PC-3 (cell line): ENCODE data around the gene KDM5B. TPM values are rescaled to one million over a fixed set of nuclear protein-coding genes. Genes with fewer than 3 reads are reported as not detected.

Source experiments
- ATAC-seq: fragments of 200-7000 bp; cut with Tn5 transposase; 2 replicates; pipeline ENCODE4 v1.9.1; 2020; ENCODE audit warnings: mild to moderate bottlenecking, moderate library complexity
- BruUV-seq: library from RNA; stranded (reverse); fragments of 400-500 nt; replicated peaks from 2 replicates; lab custom pipeline; 2021; lab: Mats Ljungman, UMichigan
- CTCF ChIA-PET: fragments of 300-600 bp; sonication (Branson Sonifier 250); formaldehyde crosslinking; loops from one replicate; lab custom pipeline; 2022; ENCODE audit warnings: antibody characterized with exemption; lab: Charles Lee
- POLR2A ChIA-PET: fragments of 300-600 bp; sonication (Branson Sonifier 250); formaldehyde crosslinking; loops from one replicate; lab custom pipeline; 2022; ENCODE audit warnings: antibody characterized with exemption; ENCODE audit not compliant: unreplicated experiment; lab: Charles Lee
- DNase-seq: peaks from one replicate; pipeline ENCODE4 v3.0.0-alpha.2; 2015
- H2AFZ ChIP-seq: fragments of 300-600 bp; sonication (generic); 2 replicates; pipeline ENCODE4 v1.6.0; 2016; ENCODE audit warnings: antibody characterized with exemption, low read length
- H3F3A ChIP-seq: fragments of 300-600 bp; sonication (generic); one replicate; pipeline ENCODE4 v1.6.0; 2017; ENCODE audit warnings: antibody characterized with exemption, low read length, control low read depth, mild to moderate bottlenecking; ENCODE audit not compliant: unreplicated experiment
- H3K27ac ChIP-seq: fragments of 300-600 bp; sonication (generic); 2 replicates; pipeline ENCODE4 v1.5.1; 2016; ENCODE audit warnings: mild to moderate bottlenecking, low read length
- H3K27me3 ChIP-seq: fragments of 300-600 bp; sonication (generic); 2 replicates; pipeline ENCODE4 v1.6.1; 2016; ENCODE audit warnings: low read length, mixed read lengths
- H3K36me3 ChIP-seq: fragments of 300-600 bp; sonication (generic); 2 replicates; pipeline ENCODE4 v1.6.1; 2016; ENCODE audit warnings: low read depth, mixed run types, low read length, mixed read lengths
- H3K4me1 ChIP-seq: fragments of 300-600 bp; sonication (generic); 2 replicates; pipeline ENCODE4 v1.5.1; 2016; ENCODE audit warnings: low read length; ENCODE audit not compliant: insufficient read depth
- H3K4me2 ChIP-seq: fragments of 300-600 bp; sonication (generic); 2 replicates; pipeline ENCODE4 v1.6.0; 2016; ENCODE audit warnings: low read length
- H3K4me3 ChIP-seq: fragments of 300-600 bp; sonication (generic); 2 replicates; pipeline ENCODE4 v1.5.1; 2016; ENCODE audit warnings: mild to moderate bottlenecking, low read length, mixed read lengths
- H3K79me2 ChIP-seq: fragments of 300-600 bp; sonication (generic); 2 replicates; pipeline ENCODE4 v1.6.1; 2017; ENCODE audit warnings: low read length, mixed read lengths
- H3K9ac ChIP-seq: fragments of 300-600 bp; sonication (generic); 2 replicates; pipeline ENCODE4 v1.6.0; 2016; ENCODE audit warnings: mild to moderate bottlenecking, low read length
- H3K9me2 ChIP-seq: fragments of 300-600 bp; sonication (generic); replicated peaks from 2 replicates; pipeline ENCODE4 v1.6.1; 2016; ENCODE audit warnings: mixed run types, low read length, mixed read lengths
- H3K9me3 ChIP-seq: fragments of 300-600 bp; sonication (generic); 2 replicates; pipeline ENCODE4 v1.6.1; 2016; ENCODE audit warnings: low read length, mixed read lengths
- H4K20me1 ChIP-seq: fragments of 300-600 bp; sonication (generic); 2 replicates; pipeline ENCODE4 v1.6.1; 2016; ENCODE audit warnings: low read length, mixed read lengths
- EZH2 ChIP-seq: fragments of 300-600 bp; sonication (generic); IDR thresholded peaks from one replicate; pipeline ENCODE4 v1.6.1; 2017; ENCODE audit warnings: antibody characterized with exemption, mild to moderate bottlenecking, low read length; ENCODE audit not compliant: unreplicated experiment
- EZH2phosphoT487 ChIP-seq: fragments of 300-600 bp; sonication (generic); IDR thresholded peaks from 2 replicates; pipeline ENCODE4 v1.6.1; 2018; ENCODE audit warnings: mild to moderate bottlenecking, antibody characterized with exemption, low read length, borderline replicate concordance
- intact Hi-C: fragments of 100-400 bp; cut with micrococcal nuclease; formaldehyde crosslinking; loops from 2 replicates; pipeline ENCODE4 v1.9.0; 2023
- total RNA-seq: library from RNA; depleted of rRNA; stranded (reverse); fragments of >200 nt; gene quantifications from 2 replicates; pipeline ENCODE4 v1.2.3, GENCODE V29; 2014
- TF ChIP-seq, protein P1 (sequence below): fragments of 300-600 bp; sonication (generic); conservative IDR thresholded peaks from 2 replicates; pipeline ENCODE4 v1.5.1; 2017; ENCODE audit warnings: antibody characterized with exemption, low read depth, mild to moderate bottlenecking, low read length

The KDM5B gene
- total RNA-seq, 1 experiment from 2014 or later: 41.4 TPM

DNA sequence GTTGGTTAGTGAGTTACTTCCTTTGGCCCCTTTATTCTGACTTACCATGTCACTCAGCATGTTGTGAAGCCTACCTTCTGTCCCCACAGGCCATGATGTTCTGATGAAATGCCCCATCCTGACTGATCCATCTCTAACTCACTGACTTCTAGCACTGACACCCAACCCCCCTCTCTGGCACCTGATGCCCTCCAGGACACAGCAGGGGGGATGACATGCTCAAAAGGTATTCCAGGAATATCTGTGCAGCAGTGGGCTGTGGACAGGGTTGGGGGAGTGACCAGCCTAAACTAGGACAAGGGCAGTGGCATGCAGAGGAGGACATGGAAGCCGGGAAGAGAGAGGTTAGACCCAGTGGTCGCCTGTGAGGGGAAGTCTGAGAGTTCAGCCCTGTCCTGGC lies 123.5 kb downstream of the KDM5B start:
- Histone ChIP-seq H3K9ac (no peak overlapping the region), H3K4me1 (no peaks in the 10 kb centered on the region), H3K27me3 (peaks cover 27% of the 10 kb centered on the region; the same call in 1 of the 2 replicates), H3K36me3 (no peaks in the 10 kb centered on the region), H3K4me3 (no peak overlapping the region), H2AFZ (no peak overlapping the region), H3K9me2 (no peaks in the 10 kb centered on the region), H3K9me3 (no peaks in the 10 kb centered on the region), H4K20me1 (no peaks in the 10 kb centered on the region), H3F3A (no peaks in the 10 kb centered on the region), H3K27ac (no peak overlapping the region), H3K4me2 (no peak overlapping the region), H3K79me2 (no peaks in the 10 kb centered on the region)
- DNase-seq (no peak), ATAC-seq (no peak)
- ChIA-PET POLR2A (no interaction called here), CTCF (no interaction called here)
- TF ChIP-seq EZH2 (no peak), EZH2phosphoT487 (no peak)
- TF ChIP-seq, protein P1, sequence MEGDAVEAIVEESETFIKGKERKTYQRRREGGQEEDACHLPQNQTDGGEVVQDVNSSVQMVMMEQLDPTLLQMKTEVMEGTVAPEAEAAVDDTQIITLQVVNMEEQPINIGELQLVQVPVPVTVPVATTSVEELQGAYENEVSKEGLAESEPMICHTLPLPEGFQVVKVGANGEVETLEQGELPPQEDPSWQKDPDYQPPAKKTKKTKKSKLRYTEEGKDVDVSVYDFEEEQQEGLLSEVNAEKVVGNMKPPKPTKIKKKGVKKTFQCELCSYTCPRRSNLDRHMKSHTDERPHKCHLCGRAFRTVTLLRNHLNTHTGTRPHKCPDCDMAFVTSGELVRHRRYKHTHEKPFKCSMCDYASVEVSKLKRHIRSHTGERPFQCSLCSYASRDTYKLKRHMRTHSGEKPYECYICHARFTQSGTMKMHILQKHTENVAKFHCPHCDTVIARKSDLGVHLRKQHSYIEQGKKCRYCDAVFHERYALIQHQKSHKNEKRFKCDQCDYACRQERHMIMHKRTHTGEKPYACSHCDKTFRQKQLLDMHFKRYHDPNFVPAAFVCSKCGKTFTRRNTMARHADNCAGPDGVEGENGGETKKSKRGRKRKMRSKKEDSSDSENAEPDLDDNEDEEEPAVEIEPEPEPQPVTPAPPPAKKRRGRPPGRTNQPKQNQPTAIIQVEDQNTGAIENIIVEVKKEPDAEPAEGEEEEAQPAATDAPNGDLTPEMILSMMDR: no peak
- BruUV-seq: no TSS peak
- intact Hi-C loops: no loop called here

DNA sequence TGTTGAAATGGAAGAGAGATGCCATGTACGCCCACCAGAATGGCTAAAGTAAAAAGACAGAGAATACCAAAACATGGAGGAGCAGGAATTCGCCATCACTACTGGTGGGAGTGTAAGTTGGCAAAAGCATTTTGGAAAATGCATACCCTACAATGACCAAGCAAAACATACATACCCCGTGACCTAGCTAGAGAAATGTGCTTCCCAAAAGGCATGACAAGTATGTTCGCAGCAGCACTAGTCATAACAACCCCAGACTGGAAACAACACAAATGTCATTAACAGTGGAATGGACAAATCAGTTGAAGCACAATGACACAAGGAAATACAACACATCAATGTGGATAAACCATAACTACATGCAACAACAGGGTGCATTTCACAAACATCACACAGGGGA lies 125.2 kb downstream of the KDM5B start:
- CTCF ChIA-PET: no interaction called here
- POLR2A ChIA-PET: no interaction called here
- H3K4me1 ChIP-seq: no peaks in the 10 kb centered on the region
- ATAC-seq: no peak
- H4K20me1 ChIP-seq: no peaks in the 10 kb centered on the region
- H2AFZ ChIP-seq: no peak overlapping the region
- H3K79me2 ChIP-seq: no peaks in the 10 kb centered on the region
- intact Hi-C loops: no loop called here
- H3F3A ChIP-seq: no peaks in the 10 kb centered on the region
- H3K27ac ChIP-seq: no peak overlapping the region
- H3K4me3 ChIP-seq: no peak overlapping the region
- H3K9me2 ChIP-seq: no peaks in the 10 kb centered on the region
- no peak for TF ChIP-seq EZH2phosphoT487
- no peak for TF ChIP-seq EZH2
- TF ChIP-seq, protein P1: no peak
- H3K4me2 ChIP-seq: no peak overlapping the region
- no peak overlapping the region for H3K9ac ChIP-seq
- H3K36me3 ChIP-seq: no peaks in the 10 kb centered on the region
- peaks cover 17% of the 10 kb centered on the region; the same call in 1 of the 2 replicates for H3K27me3 ChIP-seq
- DNase-seq: no peak
- no peaks in the 10 kb centered on the region for H3K9me3 ChIP-seq
- no TSS peak for BruUV-seq

DNA sequence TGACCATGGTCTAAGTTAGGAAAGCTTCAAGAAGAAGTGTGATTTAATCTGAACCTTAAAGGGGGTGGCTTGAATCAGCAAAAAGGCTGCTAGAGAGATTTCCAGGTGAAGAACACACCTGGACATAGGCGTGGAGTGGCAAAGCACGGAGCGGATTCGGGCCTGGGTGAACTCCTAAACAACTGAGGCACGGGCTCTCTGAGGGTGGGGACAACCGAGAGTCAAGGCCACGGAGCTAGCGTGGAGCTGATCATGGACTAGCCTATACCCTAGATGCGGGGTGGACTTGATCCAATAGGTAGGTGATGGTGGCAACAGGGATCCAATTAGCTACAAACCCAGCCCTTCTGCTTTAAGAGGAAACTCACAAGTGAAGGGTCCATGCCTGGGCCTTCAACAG lies 125.7 kb downstream of the KDM5B start:
- no peak overlapping the region for H3K4me2 ChIP-seq
- no peak overlapping the region for H3K27ac ChIP-seq
- intact Hi-C loops: no loop called here
- BruUV-seq: no TSS peak
- H2AFZ ChIP-seq: no peak overlapping the region
- no peaks in the 10 kb centered on the region for H4K20me1 ChIP-seq
- DNase-seq (no peak), ATAC-seq (no peak)
- no peaks in the 10 kb centered on the region for H3K4me1 ChIP-seq
- H3F3A ChIP-seq: no peaks in the 10 kb centered on the region
- peaks cover 21% of the 10 kb centered on the region; the same call in 1 of the 2 replicates for H3K27me3 ChIP-seq
- ChIA-PET POLR2A (no interaction called here), CTCF (no interaction called here)
- TF ChIP-seq, protein P1: no peak
- no peak for TF ChIP-seq EZH2
- TF ChIP-seq EZH2phosphoT487: no peak
- no peaks in the 10 kb centered on the region for H3K79me2 ChIP-seq
- H3K4me3 ChIP-seq: no peak overlapping the region
- H3K36me3 ChIP-seq: no peaks in the 10 kb centered on the region
- H3K9me3 ChIP-seq: no peaks in the 10 kb centered on the region
- H3K9me2 ChIP-seq: no peaks in the 10 kb centered on the region
- H3K9ac ChIP-seq: no peak overlapping the region
